ENCODE results near the gene MRPS17.

DNA sequence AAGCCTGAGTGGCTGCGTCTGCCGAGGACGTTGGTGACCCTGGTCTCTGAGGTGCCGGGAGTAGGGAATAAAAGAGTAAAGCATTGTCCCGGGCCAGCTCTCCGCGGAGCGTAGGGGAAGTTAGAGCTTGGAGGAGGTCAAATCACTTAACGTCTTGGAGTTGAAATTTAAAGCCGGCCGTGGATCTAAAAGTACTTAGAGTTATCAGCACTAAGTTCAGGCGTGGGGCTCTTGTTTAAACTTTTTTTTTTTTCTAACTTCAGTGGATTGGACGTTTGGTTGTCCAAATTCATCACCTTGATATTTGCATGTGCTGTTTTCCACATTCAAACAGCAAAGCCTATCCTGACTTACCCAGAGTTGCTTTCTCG lies 13.4 kb downstream of the MRPS17 start:
- TF ChIP-seq POLR2AphosphoS5 (IDR thresholded peaks at IDR 0.05; ENCODE audit: low read depth, low read length) = no peak
- no peak for TF ChIP-seq POLR2A (IDR thresholded peaks at IDR 0.05; ENCODE audit: low read depth, low read length)
- no peak for TF ChIP-seq TAF1 (IDR thresholded peaks at IDR 0.05; ENCODE audit: borderline replicate concordance, low read depth, low read length)

All from GM12892 (cell line).